OCI-LY1 (cell line): ENCODE measurements around the gene CLDN15.

ENCODE experiments used
- CTCF ChIP-seq: fragments of 200-600 bp; sonication (generic), shearing (Covaris generic); IDR thresholded peaks from 2 replicates; pipeline ENCODE4 v1.5.1; 2017; ENCODE audit warnings: mild to moderate bottlenecking, antibody characterized with exemption, low read length, moderate library complexity, mixed read lengths
- EZH2 ChIP-seq: fragments of 200-600 bp; sonication (generic), shearing (Covaris generic); IDR thresholded peaks from 2 replicates; pipeline ENCODE4 v1.8.0; 2017; ENCODE audit warnings: borderline replicate concordance, mixed run types, mild to moderate bottlenecking, antibody characterized with exemption, low read length, moderate library complexity, mixed read lengths

DNA sequence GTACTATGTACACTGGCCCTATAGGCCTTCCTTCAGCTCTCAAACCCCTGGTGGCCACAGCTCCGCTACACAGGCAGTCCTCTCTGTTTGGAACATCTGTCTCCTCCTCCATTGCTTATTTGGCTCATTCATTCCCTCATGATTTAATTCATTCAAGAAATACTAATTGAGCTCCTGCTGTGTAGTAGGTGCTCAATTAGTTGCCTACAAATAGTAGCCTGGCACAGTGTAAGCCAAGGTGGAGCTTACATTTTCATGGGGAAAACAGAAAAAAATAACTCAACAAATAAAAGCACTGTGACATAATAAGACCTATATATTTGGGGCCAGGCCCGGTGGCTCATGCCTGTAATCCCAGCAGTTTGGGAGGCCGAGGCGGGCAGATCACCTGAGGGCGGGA, 10.7 kb upstream of the CLDN15 start:
- no peak for TF ChIP-seq EZH2
- no peak for TF ChIP-seq CTCF
